Adipocyte (in vitro differentiated cells): ENCODE measurements around the gene ARSI.

Experiments
- DNase-seq: peaks from one replicate; pipeline ENCODE4 v3.0.0-alpha.2; 2015; ENCODE audit warnings: low read depth
- H3K27me3 ChIP-seq: replicated peaks from 2 replicates; pipeline ENCODE4 v1.7.0; 2013; ENCODE audit warnings: mild to moderate bottlenecking, low read length, moderate library complexity; ENCODE audit not compliant: control insufficient read depth, insufficient read depth
- H3K36me3 ChIP-seq: 2 replicates; pipeline ENCODE4 v1.7.0; 2013; ENCODE audit warnings: low read length, mild to moderate bottlenecking, moderate library complexity; ENCODE audit not compliant: control insufficient read depth, insufficient read depth, severe bottlenecking
- H3K4me1 ChIP-seq: 2 replicates; pipeline ENCODE4 v1.7.0; 2013; ENCODE audit warnings: mild to moderate bottlenecking, low read length, moderate library complexity; ENCODE audit not compliant: control insufficient read depth, insufficient read depth
- H3K4me3 ChIP-seq: 2 replicates; pipeline ENCODE4 v1.7.0; 2013; ENCODE audit warnings: mild to moderate bottlenecking, low read length, moderate library complexity
- H3K9ac ChIP-seq: 2 replicates; pipeline ENCODE4 v1.7.0; 2013; ENCODE audit warnings: mild to moderate bottlenecking, low read length, moderate library complexity
- H3K9me3 ChIP-seq: 2 replicates; pipeline ENCODE4 v1.7.0; 2013; ENCODE audit warnings: mild to moderate bottlenecking, low read length, moderate library complexity; ENCODE audit not compliant: control insufficient read depth

ARSI gene

DNA sequence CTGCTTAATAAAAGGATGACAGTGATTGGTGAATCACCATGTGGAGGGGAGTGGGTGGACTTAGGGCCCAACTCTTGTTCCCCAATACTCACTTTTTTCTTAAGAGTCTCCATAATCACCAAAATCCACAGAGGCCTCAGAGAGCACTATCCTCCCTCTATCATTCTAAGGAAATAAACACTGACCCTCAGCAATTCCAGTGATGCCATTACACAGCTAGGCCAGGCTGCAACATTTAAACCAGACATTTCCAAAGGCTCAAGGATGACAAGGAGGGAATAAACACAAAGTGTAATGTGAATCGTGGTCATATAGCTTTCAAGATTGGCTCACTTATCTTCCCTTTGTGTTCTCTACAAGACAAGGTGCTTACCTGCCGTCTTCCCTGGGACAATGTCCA is 2.4 kb upstream of the ARSI start:
- no peak overlapping the region for H3K9ac ChIP-seq
- no peaks in the 10 kb centered on the region for H3K27me3 ChIP-seq
- no peaks in the 10 kb centered on the region for H3K36me3 ChIP-seq
- peaks cover 25% of the 10 kb centered on the region for H3K4me1 ChIP-seq
- no peak for DNase-seq
- no peak overlapping the region for H3K4me3 ChIP-seq
- H3K9me3 ChIP-seq, result no peaks in the 10 kb centered on the region

DNA sequence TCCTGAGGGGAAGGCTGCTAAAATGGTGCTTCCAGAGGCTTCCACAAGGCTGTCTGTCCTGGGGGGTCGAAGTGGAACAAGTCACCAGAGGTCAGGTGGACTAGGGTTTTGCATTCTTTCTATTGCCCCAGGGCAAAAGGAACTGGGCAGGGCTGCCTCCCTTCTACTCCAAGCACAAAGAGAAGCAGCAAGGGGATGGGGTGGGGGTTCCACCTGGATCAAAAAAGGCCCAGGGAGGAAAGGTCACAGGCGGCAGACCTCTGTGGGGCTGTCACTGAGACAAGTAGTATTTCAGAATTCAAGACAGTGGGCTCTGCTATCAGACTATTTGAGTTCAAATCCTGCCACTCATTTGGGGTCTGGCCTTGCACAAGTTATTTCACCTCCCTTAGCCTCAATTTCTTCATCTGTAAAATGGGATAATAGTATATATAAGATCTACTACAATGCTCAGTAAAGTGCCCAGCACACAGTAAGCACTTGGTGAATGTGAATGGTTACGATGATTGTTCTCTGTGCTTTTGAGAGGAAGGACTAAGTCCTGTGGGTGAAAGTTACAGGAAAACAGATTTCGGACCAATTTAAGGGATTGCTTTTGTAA is 1.9 kb upstream of the ARSI start:
- no peak for DNase-seq
- H3K4me1 ChIP-seq, result peaks cover 30% of the 10 kb centered on the region
- no peak overlapping the region for H3K4me3 ChIP-seq
- no peaks in the 10 kb centered on the region for H3K27me3 ChIP-seq
- no peak overlapping the region for H3K9ac ChIP-seq
- no peaks in the 10 kb centered on the region for H3K36me3 ChIP-seq
- no peaks in the 10 kb centered on the region for H3K9me3 ChIP-seq

DNA sequence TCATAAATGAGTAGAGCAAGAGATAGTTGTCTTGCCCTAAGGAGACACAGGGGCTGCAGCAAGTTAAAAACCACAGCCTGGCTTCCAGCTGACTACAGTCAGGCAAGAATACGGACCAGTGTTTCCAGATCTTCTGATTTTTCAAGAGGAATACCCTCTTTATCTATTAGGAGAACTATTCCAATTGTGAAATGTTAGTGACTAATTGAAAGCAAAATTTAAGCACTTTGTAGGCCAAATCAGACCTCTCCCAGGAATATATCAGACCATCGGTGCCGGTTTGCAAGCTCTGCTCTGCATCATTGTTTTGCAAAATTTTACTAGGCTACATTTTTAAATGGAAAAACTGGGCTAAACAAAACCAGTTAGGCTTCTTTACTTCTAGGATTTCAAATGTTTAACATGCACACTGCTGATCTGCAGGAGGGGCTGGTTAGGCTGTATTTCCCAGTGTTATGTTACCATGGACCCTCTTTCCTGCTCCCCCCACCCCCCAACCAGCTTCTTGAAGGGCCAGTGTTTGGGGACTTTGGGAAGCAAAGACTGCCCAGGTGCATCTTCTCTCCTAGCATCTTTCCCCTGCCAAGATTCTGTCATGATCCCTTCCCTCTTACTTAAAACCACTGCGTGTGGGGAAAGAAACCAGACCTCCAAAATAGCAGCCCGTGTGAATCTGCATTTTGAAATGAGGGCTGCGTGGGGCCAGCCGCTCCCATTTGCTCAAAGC is 1.1 kb upstream of the ARSI start:
- Histone ChIP-seq H3K4me1 (peaks cover 35% of the 10 kb centered on the region), H3K9me3 (no peaks in the 10 kb centered on the region), H3K36me3 (no peaks in the 10 kb centered on the region), H3K27me3 (no peaks in the 10 kb centered on the region), H3K4me3 (no peak overlapping the region), H3K9ac (no peak overlapping the region)
- DNase-seq, result no peak

DNA sequence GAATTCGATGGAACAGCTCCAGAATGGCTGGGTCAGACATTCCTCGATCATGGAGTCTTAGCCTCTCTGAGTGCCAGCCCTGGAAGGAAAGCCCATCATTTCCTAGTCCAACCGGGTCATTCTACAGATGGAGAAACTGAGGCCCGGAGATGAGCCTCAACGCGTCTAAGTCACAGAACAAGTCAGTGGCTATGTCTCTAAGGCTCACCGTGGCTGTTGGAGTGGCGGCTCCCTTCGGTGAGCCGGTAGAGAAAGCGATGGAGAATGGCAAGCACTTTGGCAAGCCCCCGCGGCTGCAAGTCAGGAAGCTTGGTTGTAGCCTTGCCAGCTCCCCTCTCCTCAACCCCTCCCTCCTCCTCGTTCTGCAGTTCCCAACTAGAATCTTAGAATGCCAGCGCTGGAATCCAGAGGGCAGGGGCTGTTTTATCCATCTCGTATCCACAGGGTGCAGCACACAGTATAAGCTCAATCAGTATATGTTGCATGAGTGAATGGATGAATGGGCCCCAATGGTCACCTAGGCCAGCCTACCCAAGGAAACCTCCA is 438 bp upstream of the ARSI start:
- DNase-seq, result no peak
- peak overlapping the region; percentile 21 for H3K4me3 ChIP-seq
- no peaks in the 10 kb centered on the region for H3K36me3 ChIP-seq
- no peaks in the 10 kb centered on the region for H3K27me3 ChIP-seq
- no peak overlapping the region for H3K9ac ChIP-seq
- peaks cover 39% of the 10 kb centered on the region for H3K4me1 ChIP-seq
- no peaks in the 10 kb centered on the region for H3K9me3 ChIP-seq

- no peak for DNase-seq
- Histone ChIP-seq H3K36me3 (no peaks in the 10 kb centered on the region), H3K9me3 (no peaks in the 10 kb centered on the region), H3K4me1 (peaks cover 39% of the 10 kb centered on the region), H3K27me3 (no peaks in the 10 kb centered on the region), H3K4me3 (peak overlapping the region; percentile 21), H3K9ac (no peak overlapping the region)
These were observed 804 bp downstream of the ARSI start for GRCh38 chr5:150301901-150302300.

DNA sequence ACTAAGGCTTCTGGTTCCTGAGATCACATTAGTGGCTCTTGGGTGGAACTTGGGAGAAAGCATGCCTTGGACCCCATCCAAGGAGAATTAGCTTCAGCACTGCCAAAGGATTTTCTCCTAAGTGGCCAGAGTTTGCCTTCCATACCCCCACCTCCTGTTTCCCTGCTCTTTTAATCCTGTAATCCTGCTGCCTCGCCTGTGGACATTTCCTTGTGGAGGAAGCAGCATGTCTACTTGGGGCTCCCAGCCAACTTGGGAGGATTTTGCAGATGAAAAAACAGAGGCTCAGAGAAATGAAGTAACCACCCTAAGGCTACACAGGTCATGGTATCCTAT is 1.6 kb downstream of the ARSI start:
- Histone ChIP-seq H3K36me3 (no peaks in the 10 kb centered on the region), H3K9me3 (no peaks in the 10 kb centered on the region), H3K9ac (no peak overlapping the region), H3K4me1 (peaks cover 39% of the 10 kb centered on the region), H3K4me3 (no peak overlapping the region), H3K27me3 (no peaks in the 10 kb centered on the region)
- DNase-seq, result peak; percentile 44

- Histone ChIP-seq H3K27me3 (no peaks in the 10 kb centered on the region), H3K9ac (no peak overlapping the region), H3K4me1 (peaks cover 39% of the 10 kb centered on the region), H3K9me3 (no peaks in the 10 kb centered on the region), H3K4me3 (no peak overlapping the region), H3K36me3 (no peaks in the 10 kb centered on the region)
- no peak for DNase-seq
These were observed 2.1 kb downstream of the ARSI start for GRCh38 chr5:150300496-150301169.

GRCh38 chr5:150299571-150300327 is 3.0 kb downstream of the ARSI start:
- DNase-seq, result no peak
- H3K9ac ChIP-seq, result no peak overlapping the region
- H3K4me3 ChIP-seq, result no peak overlapping the region
- H3K36me3 ChIP-seq, result no peaks in the 10 kb centered on the region
- H3K27me3 ChIP-seq, result no peaks in the 10 kb centered on the region
- H3K9me3 ChIP-seq, result no peaks in the 10 kb centered on the region
- H3K4me1 ChIP-seq, result peaks cover 47% of the 10 kb centered on the region

GRCh38 chr5:150298701-150299451 is 3.8 kb downstream of the ARSI start:
- no peaks in the 10 kb centered on the region for H3K36me3 ChIP-seq
- peak; percentile 91 for DNase-seq
- H3K9ac ChIP-seq, result no peak overlapping the region
- no peak overlapping the region for H3K4me3 ChIP-seq
- H3K27me3 ChIP-seq, result no peaks in the 10 kb centered on the region
- H3K9me3 ChIP-seq, result no peaks in the 10 kb centered on the region
- H3K4me1 ChIP-seq, result peaks cover 49% of the 10 kb centered on the region

- DNase-seq, result no peak
- H3K4me1 ChIP-seq, result peaks cover 43% of the 10 kb centered on the region
- no peak overlapping the region for H3K9ac ChIP-seq
- H3K9me3 ChIP-seq, result no peaks in the 10 kb centered on the region
- H3K27me3 ChIP-seq, result no peaks in the 10 kb centered on the region
- H3K36me3 ChIP-seq, result no peaks in the 10 kb centered on the region
- H3K4me3 ChIP-seq, result no peak overlapping the region
These were observed 4.6 kb downstream of the ARSI start for GRCh38 chr5:150297934-150298595.
